SK-N-SH (cell line): ENCODE measurements around the gene MAU2.

Source experiments
- CHD2 ChIP-seq: fragments of 150-350 bp; IDR thresholded peaks from 2 replicates; pipeline ENCODE4 v1.6.1; 2018; ENCODE audit warnings: low read length; ENCODE audit not compliant: partially characterized antibody
- CTCF ChIP-seq: fragments of 200-600 bp; sonication (generic); IDR thresholded peaks from 2 replicates; pipeline ENCODE4 v1.6.1; 2017; ENCODE audit warnings: antibody characterized with exemption, mild to moderate bottlenecking, moderate library complexity
- ELF1 ChIP-seq: IDR thresholded peaks from 2 replicates; pipeline ENCODE4 v1.4.0; 2012
- EP300 ChIP-seq, 2 experiments: IDR thresholded peaks; 2 replicates each; pipeline versions ENCODE4 v1.4.0 to v1.6.1; 2012; ENCODE audit warnings: borderline replicate concordance in 1 of 2, low read depth in 1 of 2, low read length in 1 of 2
- EZH2phosphoT487 ChIP-seq: fragments of 200-600 bp; sonication (generic); IDR thresholded peaks from 2 replicates; pipeline ENCODE4 v1.6.1; 2017; ENCODE audit warnings: low read depth, mixed run types, mild to moderate bottlenecking, antibody characterized with exemption, moderate library complexity, borderline replicate concordance
- GABPA ChIP-seq: IDR thresholded peaks from 2 replicates; pipeline ENCODE4 v1.4.0; 2012; ENCODE audit warnings: low read depth, mild to moderate bottlenecking
- JUND ChIP-seq: IDR thresholded peaks from 2 replicates; pipeline ENCODE4 v1.4.0; 2012
- NFIC ChIP-seq: IDR thresholded peaks from 2 replicates; pipeline ENCODE4 v1.4.0; 2012; ENCODE audit warnings: borderline replicate concordance
- POLR2AphosphoS5 ChIP-seq: IDR thresholded peaks from 2 replicates; pipeline ENCODE4 v1.6.1; 2012; ENCODE audit warnings: low read depth, low read length
- RAD21 ChIP-seq: IDR thresholded peaks from 2 replicates; pipeline ENCODE4 v1.6.1; 2012; ENCODE audit warnings: mild to moderate bottlenecking, low read length
- TAF1 ChIP-seq: IDR thresholded peaks from 2 replicates; pipeline ENCODE4 v1.6.1; 2012; ENCODE audit warnings: low read depth, mild to moderate bottlenecking, low read length, moderate library complexity, borderline replicate concordance
- USF1 ChIP-seq: IDR thresholded peaks from 2 replicates; pipeline ENCODE4 v1.4.0; 2012; ENCODE audit warnings: low read depth, borderline replicate concordance

- no peak for TF ChIP-seq POLR2AphosphoS5
- no peak for TF ChIP-seq CHD2
- TF ChIP-seq CTCF: no peak
- TF ChIP-seq EP300 (IDR thresholded peaks at IDR 0.05; ENCODE audit: borderline replicate concordance in 1 of 2, low read depth in 1 of 2, low read length in 1 of 2): no peak
- TF ChIP-seq JUND: no peak
- TF ChIP-seq RAD21: no peak
- TF ChIP-seq NFIC: no peak
- no peak for TF ChIP-seq GABPA
- TF ChIP-seq EZH2phosphoT487: no peak
- TF ChIP-seq TAF1: no peak
- TF ChIP-seq ELF1: no peak
- TF ChIP-seq USF1: no peak
These were observed 24.6 kb downstream of the MAU2 start for GRCh38 chr19:19345232-19345631.
